ENCODE results near the gene SMARCA5. TPM values are rescaled to one million over a fixed set of nuclear protein-coding genes. Genes with fewer than 3 reads are reported as not detected.
"Not testable (repeated sequence)": the region's sequence is repeated elsewhere in the genome, so short reads cannot be mapped to it uniquely, and the experiment has no call there.

Gene SMARCA5
- total RNA-seq, 6 donors from 2014 or later: 27.4 to 93.5 (median 58.3) TPM

DNA sequence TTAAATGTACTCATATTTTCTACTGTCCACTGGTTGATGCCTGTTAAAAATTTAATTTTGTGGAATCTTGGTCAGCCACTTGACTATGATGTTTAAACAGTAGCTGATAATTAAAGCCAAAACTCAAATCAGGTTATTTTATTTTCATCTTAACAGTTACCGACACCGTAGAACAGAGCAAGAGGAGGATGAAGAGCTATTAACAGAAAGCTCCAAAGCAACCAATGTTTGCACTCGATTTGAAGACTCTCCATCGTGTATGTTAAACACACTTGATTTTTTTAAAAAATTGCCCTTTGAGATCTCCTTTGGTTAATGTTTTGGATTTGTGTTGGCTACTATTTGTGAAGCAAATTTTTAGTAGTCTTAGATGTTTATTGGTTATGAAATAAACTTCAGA, 10.7 kb downstream of the SMARCA5 start:
- no peak overlapping the region for H3K27ac ChIP-seq
- DNase-seq (no peak), ATAC-seq (ENCODE audit: low FRiP score in 2 of 2) (peak in 1 of 2 donors; percentile 32)
- TF ChIP-seq, protein P1, sequence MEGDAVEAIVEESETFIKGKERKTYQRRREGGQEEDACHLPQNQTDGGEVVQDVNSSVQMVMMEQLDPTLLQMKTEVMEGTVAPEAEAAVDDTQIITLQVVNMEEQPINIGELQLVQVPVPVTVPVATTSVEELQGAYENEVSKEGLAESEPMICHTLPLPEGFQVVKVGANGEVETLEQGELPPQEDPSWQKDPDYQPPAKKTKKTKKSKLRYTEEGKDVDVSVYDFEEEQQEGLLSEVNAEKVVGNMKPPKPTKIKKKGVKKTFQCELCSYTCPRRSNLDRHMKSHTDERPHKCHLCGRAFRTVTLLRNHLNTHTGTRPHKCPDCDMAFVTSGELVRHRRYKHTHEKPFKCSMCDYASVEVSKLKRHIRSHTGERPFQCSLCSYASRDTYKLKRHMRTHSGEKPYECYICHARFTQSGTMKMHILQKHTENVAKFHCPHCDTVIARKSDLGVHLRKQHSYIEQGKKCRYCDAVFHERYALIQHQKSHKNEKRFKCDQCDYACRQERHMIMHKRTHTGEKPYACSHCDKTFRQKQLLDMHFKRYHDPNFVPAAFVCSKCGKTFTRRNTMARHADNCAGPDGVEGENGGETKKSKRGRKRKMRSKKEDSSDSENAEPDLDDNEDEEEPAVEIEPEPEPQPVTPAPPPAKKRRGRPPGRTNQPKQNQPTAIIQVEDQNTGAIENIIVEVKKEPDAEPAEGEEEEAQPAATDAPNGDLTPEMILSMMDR (IDR thresholded peaks at IDR 0.05): no peak
- TF ChIP-seq EP300 (IDR thresholded peaks at IDR 0.05): no peak
- no peaks in the 10 kb centered on the region for H3K9me3 ChIP-seq
- no peak overlapping the region for H3K4me3 ChIP-seq
- H3K36me3 ChIP-seq: peaks cover 4 to 91% (median 38%) of the 10 kb centered on the region in 4 donors
- peaks cover 8 to 48% (median 27%) of the 10 kb centered on the region in 4 donors for H3K4me1 ChIP-seq
- WGBS, 2 donors: 75 to 79% methylated on average over 4 of the region's 4 CpGs
- no peaks in the 10 kb centered on the region for H3K27me3 ChIP-seq

DNA sequence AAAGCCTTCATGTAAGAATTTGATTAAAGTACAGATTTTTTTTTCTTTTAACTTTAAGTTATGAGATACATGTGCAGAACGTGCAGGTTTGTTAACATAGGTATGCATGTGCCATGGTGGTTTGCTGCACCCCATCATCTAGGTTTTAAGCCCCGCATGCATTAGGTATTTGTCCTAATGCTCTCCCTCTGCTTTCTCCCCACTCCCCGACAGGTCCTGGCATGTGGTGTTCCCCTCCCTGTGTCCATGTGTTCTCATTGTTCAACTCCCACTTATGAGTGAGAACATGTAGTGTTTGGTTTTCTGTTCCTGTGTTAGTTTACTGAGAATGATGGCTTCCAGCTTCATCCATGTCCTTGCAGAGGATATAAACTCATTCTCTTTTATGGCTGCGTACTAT, 14.5 kb downstream of the SMARCA5 start:
- H3K4me3 ChIP-seq; H3K27ac ChIP-seq; DNase-seq; H3K27me3 ChIP-seq; ATAC-seq (ENCODE audit: low FRiP score in 2 of 2); H3K9me3 ChIP-seq: not testable (repeated sequence)
- peaks cover 22 to 96% (median 46%) of the 10 kb centered on the region in 4 donors for H3K36me3 ChIP-seq
- WGBS, 2 donors: 63 to 76% methylated on average over 4 of the region's 4 CpGs
- H3K4me1 ChIP-seq: peaks cover 24 to 55% (median 31%) of the 10 kb centered on the region in 4 donors

DNA sequence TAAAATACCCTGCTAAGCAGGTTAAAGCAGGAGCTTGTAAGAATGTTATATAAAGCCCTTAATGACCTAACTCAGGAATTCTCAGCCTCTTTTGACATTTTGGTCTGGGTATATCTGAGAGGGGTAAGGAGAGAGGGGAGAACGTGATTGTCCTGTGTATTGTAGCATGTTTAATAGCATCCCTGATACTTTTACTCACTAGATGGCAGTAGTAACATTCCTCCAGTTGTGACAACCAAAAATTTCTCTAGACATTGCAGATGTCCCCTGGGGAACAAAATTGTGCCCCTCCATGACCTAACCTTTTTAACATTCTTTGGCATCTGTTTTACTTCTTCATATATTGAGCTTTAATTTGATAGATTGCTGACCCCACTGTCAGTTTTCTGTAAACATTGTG, 17.9 kb downstream of the SMARCA5 start:
- Histone ChIP-seq H3K4me3 (no peak overlapping the region), H3K27ac (peak overlapping the region in 3 of 4 donors; percentile 28 to 45 (median 37)), H3K4me1 (peaks cover 20 to 31% (median 23%) of the 10 kb centered on the region in 4 donors), H3K9me3 (no peaks in the 10 kb centered on the region), H3K27me3 (no peaks in the 10 kb centered on the region), H3K36me3 (peaks cover 41 to 90% (median 49%) of the 10 kb centered on the region in 4 donors)
- TF ChIP-seq, protein P1 (IDR thresholded peaks at IDR 0.05): peak in 4 of 6 experiments; percentile 11 to 17 (median 14)
- TF ChIP-seq POLR2A (IDR thresholded peaks at IDR 0.05): no peak
- no peak for DNase-seq
- ATAC-seq (ENCODE audit: low FRiP score in 2 of 2): peak; percentile 51 to 77
- WGBS, 2 donors: 17 to 35% methylated on average over 1 of the region's 1 CpG

DNA sequence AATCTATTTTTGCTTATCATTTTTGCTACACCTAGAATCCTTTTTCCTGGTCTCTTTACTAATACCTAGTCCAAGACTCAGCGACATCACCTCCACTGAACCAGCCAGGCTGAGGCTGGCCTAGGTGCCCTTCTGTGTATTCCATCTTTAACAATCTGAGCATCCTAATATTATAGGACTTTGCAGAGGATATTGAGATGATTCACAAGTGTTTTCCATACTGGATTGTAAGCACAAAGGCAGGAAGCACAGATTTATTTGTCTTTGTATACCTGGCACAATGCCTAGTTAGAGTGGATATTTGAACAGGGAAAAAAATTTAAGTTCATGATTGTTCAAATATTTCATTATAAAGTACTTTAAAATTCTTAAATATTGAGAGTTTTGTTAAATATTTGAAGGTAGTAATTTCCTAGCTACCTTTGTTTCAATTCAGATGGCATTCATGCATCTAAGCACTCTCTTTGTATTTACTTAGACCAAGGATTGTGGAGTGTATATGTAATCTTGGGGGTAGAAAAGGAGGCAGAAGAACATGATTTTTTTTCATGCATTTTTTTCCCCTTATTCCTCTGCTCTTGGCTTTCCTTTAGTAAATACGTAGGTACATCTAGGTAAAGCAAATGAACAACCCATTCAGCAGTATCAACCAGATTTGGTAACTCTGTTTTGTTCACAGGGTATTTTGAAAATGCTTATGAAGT, 18.4 kb downstream of the SMARCA5 start:
- Histone ChIP-seq H3K4me3 (no peak overlapping the region), H3K27ac (peak overlapping the region in 2 of 4 donors; percentile 1 to 37), H3K27me3 (no peaks in the 10 kb centered on the region), H3K4me1 (peaks cover 20 to 31% (median 23%) of the 10 kb centered on the region in 4 donors), H3K9me3 (no peaks in the 10 kb centered on the region), H3K36me3 (peaks cover 42 to 90% (median 51%) of the 10 kb centered on the region in 4 donors)
- WGBS, 2 donors: 48 to 68% methylated on average over 2 of the region's 2 CpGs
- DNase-seq (no peak), ATAC-seq (ENCODE audit: low FRiP score in 2 of 2) (peak; percentile 17 to 46)
- no peak for TF ChIP-seq POLR2A (IDR thresholded peaks at IDR 0.05)
- no peak for TF ChIP-seq EP300 (IDR thresholded peaks at IDR 0.05)
- no peak for TF ChIP-seq POLR2AphosphoS5 (IDR thresholded peaks at IDR 0.05)
- TF ChIP-seq, protein P1 (IDR thresholded peaks at IDR 0.05): no peak

DNA sequence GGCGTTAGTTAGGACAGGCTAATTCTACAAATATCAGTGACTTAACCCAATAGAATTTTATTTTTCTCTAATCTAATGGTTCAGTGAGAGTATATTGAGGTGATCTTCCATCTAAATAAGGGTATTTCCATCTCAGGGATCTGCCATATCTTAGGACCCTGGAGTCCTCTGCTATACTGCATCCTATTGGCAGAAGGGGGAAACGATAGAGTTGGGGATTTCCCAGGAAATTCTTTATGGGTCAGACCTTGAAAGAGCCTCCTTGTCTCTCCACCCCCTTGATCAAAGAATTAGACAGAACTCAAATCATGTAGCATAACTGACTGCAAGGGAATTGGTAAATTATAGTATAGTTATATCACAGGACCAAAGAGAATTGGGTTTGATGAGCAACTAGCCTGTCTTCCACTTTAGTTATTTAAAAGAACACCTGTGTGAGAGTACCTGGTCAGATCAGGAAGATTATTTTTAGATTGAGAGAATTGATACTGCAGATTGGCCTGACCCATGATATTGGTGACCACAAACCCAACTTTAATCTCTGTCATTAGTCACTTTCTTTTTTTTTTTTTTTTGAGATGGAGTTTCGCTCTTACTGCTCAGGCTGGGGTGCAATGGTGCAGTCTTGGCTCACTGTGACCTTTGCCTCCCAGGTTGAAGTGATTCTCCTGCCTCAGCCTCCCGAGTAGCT, 25.6 kb downstream of the SMARCA5 start:
- peaks cover 0 to 4% (median 0%) of the 10 kb centered on the region in 4 donors for H3K4me1 ChIP-seq
- ATAC-seq (ENCODE audit: low FRiP score in 2 of 2): no peak

More for the DNA sequence above, 25.6 kb downstream of the SMARCA5 start:
- TF ChIP-seq EP300 (IDR thresholded peaks at IDR 0.05) (no peak), POLR2AphosphoS5 (IDR thresholded peaks at IDR 0.05) (no peak), POLR2A (IDR thresholded peaks at IDR 0.05) (no peak)
- TF ChIP-seq, protein P1 (IDR thresholded peaks at IDR 0.05): no peak
- peaks cover 42 to 88% (median 58%) of the 10 kb centered on the region in 4 donors for H3K36me3 ChIP-seq
- no peak for DNase-seq
- no peaks in the 10 kb centered on the region for H3K9me3 ChIP-seq
- 80 to 82% methylated on average over 4 of the region's 4 CpGs for WGBS, 2 donors
- H3K27ac ChIP-seq: no peak overlapping the region
- no peak overlapping the region for H3K4me3 ChIP-seq
- H3K27me3 ChIP-seq: no peaks in the 10 kb centered on the region
